ACC112 (cell line): ENCODE results near the gene HMG20A.
"Not testable (repeated sequence)": the region's sequence is repeated elsewhere in the genome, so short reads cannot be mapped to it uniquely, and the experiment has no call there.

Experiments used
- H2AFZ ChIP-seq: fragments of 200-600 bp; sonication (generic); one replicate; pipeline ENCODE4 v1.6.0; 2017; ENCODE audit warnings: antibody characterized with exemption, low read length; ENCODE audit not compliant: unreplicated experiment
- H3K27ac ChIP-seq: fragments of 200-600 bp; sonication (generic); 2 replicates; pipeline ENCODE4 v1.5.1; 2014; ENCODE audit warnings: low read depth, mild to moderate bottlenecking, antibody characterized with exemption, low read length, moderate library complexity
- H3K27me3 ChIP-seq: fragments of 200-600 bp; sonication (generic); 2 replicates; pipeline ENCODE4 v1.6.1; 2014; ENCODE audit warnings: mild to moderate bottlenecking, antibody characterized with exemption, low read length, moderate library complexity, mixed read lengths; ENCODE audit not compliant: insufficient read depth
- H3K36me3 ChIP-seq: fragments of 200-600 bp; sonication (generic); 2 replicates; pipeline ENCODE4 v1.6.1; 2016; ENCODE audit warnings: mild to moderate bottlenecking, antibody characterized with exemption, low read length, moderate library complexity, mixed read lengths; ENCODE audit not compliant: insufficient read depth
- H3K4me1 ChIP-seq: fragments of 200-600 bp; sonication (generic); one replicate; pipeline ENCODE4 v1.6.1; 2016; ENCODE audit warnings: low read length, mixed read lengths; ENCODE audit not compliant: insufficient read depth, unreplicated experiment, control insufficient read depth
- H3K4me3 ChIP-seq: fragments of 200-600 bp; sonication (generic); 2 replicates; pipeline ENCODE4 v1.5.1; 2014; ENCODE audit warnings: mild to moderate bottlenecking, low read depth, low read length
- H3K79me2 ChIP-seq: fragments of 200-600 bp; sonication (generic); one replicate; pipeline ENCODE4 v1.6.0; 2016; ENCODE audit warnings: low read length; ENCODE audit not compliant: control insufficient read depth, unreplicated experiment, insufficient read depth

Gene HMG20A

DNA sequence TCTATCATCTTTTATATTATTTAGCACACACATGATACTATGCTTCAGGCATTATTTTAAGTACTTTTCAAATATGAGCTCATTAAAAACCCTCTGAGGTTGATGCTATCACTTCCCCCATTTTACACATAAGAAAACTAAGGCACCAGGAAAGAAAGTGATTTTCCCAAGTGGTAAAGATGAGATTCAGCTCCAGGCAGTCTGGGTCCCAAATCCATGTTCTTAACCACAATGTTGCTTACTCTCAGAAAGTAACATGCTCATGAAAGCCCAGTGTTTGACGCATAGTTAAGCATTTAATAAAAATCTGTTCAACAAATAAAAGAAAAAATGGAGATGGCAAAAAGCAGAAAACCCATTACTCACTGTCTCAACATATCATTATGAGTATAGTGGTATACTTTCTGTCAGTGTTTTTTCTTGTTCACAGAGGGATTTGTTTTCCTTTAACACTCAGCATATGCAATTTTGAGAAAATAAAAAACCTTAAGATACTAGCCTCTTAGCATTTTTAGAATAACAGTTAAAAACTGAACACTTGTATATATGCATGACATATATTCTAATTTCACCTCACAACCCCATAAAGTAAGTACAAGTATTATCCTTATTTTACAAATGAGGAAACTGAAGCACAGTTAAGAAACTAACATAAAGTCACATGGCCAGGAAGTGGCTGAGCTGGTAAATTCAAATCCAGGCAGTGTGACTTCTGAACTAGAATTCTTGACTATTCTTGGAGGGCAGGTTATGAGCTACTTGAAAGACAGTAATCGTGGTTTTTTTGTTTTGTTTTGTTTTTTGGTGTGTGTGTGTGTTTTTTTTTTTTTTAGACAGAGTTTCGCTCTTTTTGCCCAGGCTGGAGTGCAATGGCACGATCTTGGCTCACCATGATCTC, 11.2 kb upstream of the HMG20A start:
- Histone ChIP-seq H3K36me3 (peaks cover 5% of the 10 kb centered on the region), H3K79me2 (peaks cover 94% of the 10 kb centered on the region), H2AFZ (no peak overlapping the region), H3K4me3 (no peak overlapping the region), H3K4me1 (peaks cover 14% of the 10 kb centered on the region), H3K27me3 (no peaks in the 10 kb centered on the region), H3K27ac (no peak overlapping the region)

- H3K4me3 ChIP-seq, H3K27ac ChIP-seq: not testable (repeated sequence)
- peaks cover 94% of the 10 kb centered on the region for H3K79me2 ChIP-seq
Observed at GRCh38 chr15:77410157-77410500, 10.6 kb upstream of the HMG20A start.

DNA sequence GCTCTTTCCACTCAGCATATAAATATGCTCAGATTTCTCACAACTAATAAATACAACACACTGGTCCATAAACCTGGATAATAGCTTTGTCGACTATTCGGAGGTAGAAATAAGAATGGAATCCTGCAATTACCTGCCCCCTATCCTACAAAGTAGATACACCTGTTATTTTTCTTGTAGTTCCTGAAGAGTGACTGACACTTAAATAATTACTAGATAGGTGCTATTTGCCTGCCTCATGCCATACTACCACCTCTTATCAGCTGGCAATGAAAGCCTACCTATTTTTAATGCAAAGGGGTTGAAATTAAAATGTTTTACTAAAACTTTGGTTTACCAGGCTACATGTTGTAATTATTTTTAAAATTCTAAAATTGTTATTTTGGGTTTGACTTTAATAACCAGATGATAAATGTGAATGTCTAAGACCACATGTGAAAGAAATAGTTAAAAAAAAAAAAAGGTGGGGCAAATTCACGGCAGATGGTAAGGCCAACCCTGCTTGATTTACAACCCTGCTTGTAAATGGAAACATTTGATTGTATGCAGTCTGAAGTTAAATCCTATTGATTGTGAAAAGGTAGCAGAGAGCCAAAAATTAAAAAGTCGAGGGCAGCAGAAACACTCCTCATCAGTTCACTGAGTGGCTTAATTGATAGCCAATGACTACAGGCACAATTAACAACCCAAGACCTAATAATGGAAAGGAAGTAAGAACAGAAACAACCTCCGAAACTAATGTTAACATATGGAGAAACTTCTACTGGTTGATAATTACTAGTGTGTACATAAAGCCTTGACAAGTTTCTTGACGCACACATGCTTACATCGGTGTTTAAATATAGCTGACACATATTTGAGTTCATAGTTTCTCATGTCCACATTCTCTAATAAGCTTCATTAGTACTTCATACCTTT, 9.7 kb upstream of the HMG20A start:
- peaks cover 20% of the 10 kb centered on the region for H3K4me1 ChIP-seq
- H3K36me3 ChIP-seq, result peaks cover 5% of the 10 kb centered on the region
- no peak overlapping the region for H3K4me3 ChIP-seq
- no peak overlapping the region for H3K27ac ChIP-seq
- peaks cover 94% of the 10 kb centered on the region for H3K79me2 ChIP-seq
- H3K27me3 ChIP-seq, result no peaks in the 10 kb centered on the region
- H2AFZ ChIP-seq, result no peak overlapping the region

More at GRCh38 chr15:77410157-77410500, 10.6 kb upstream of the HMG20A start:
- not testable (repeated sequence) for H3K36me3 ChIP-seq, H2AFZ ChIP-seq, H3K27me3 ChIP-seq
- peaks cover 14% of the 10 kb centered on the region for H3K4me1 ChIP-seq

DNA sequence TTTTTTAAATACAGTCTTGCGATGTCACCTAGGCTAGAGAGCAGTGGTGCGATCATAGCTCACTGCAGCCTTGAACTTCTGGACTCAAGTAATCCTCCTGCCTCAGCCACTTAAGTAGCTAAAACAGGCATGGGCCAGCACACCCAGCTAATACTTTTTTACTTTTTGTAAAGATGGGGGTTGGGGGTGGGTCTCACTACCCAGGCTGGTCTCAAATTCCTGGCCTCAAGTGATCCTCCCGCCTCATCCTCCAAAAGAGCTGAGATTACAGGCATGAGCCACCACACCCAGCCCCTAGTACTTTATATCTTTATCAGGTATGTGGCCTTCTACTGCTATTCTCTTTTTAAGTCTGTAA, 9.1 kb upstream of the HMG20A start:
- Histone ChIP-seq H3K27ac (no peak overlapping the region), H3K79me2 (peaks cover 94% of the 10 kb centered on the region), H3K4me3 (no peak overlapping the region), H2AFZ (no peak overlapping the region), H3K36me3 (peaks cover 5% of the 10 kb centered on the region), H3K4me1 (peaks cover 26% of the 10 kb centered on the region), H3K27me3 (no peaks in the 10 kb centered on the region)

DNA sequence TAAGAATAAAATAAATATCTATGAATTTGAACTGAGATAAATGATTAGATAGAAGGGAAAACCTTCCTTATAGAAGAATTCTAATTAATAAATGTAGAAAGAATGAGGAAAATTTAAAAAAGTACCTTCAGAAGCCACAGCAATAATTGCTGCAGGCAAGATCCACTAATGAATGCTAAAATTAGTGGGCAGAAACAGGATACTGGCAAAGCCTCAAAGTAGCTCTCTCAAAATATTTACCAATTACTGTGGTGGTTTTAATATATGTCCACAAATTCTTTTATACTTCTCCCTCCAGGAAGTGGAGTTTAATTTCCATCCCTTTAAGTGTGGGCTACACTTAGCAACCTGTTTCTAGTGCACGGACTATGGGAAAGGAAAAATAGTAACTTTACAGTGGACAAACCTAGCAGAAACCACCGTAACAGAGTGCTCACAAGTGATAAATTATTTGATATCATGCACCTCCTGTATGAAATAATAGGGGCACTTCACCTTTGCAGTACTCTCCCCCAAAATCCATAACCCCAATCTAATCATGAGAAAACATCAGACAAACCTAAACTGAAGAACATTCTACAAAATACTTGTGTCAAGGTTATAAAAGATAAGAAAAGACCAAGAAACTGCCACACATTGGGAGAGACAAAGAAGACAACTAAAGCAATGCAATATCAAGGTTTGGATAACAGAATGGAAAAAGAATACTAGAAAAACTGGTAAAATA, 7.6 kb upstream of the HMG20A start:
- Histone ChIP-seq H3K4me3 (no peak overlapping the region), H3K27me3 (no peaks in the 10 kb centered on the region), H3K36me3 (no peaks in the 10 kb centered on the region), H3K79me2 (peaks cover 95% of the 10 kb centered on the region), H3K4me1 (peaks cover 39% of the 10 kb centered on the region), H2AFZ (no peak overlapping the region), H3K27ac (no peak overlapping the region)

GRCh38 chr15:77413699-77414349, 6.9 kb upstream of the HMG20A start:
- no peaks in the 10 kb centered on the region for H3K36me3 ChIP-seq
- no peak overlapping the region for H3K27ac ChIP-seq
- H3K4me3 ChIP-seq, result no peak overlapping the region
- H3K27me3 ChIP-seq, result no peaks in the 10 kb centered on the region
- H3K79me2 ChIP-seq, result peaks cover 95% of the 10 kb centered on the region
- no peak overlapping the region for H2AFZ ChIP-seq
- H3K4me1 ChIP-seq, result peaks cover 40% of the 10 kb centered on the region

DNA sequence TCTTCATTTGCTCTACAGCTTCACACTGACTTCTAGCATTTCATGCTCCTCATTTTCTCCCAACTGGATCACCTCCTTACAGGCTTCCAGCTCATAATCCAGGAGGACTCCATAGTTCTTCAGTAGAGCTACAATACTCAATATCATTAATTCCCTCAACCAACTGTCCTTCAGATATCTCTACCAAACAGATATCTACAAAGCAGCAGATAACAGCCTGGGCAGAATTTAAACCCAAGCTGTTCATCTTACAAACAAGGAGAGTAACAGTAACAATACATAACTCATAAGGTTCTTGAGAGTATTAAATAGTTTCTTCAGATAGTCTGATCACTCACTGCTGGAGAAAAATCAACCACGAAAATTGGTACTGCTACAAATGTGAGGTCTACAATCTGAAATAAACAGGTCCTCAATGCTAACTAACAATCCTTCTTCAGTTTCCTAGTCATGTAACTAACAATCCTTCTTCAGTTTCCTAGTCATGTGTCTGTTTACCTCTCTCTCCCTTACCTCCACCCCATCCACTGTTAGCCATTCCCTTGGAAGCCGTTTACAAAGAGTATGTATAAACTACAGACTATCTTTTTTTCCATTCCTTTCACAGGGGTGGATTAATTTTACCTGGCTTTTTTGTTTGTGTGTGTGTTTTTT, 5.8 kb upstream of the HMG20A start:
- no peaks in the 10 kb centered on the region for H3K36me3 ChIP-seq
- no peak overlapping the region for H3K27ac ChIP-seq
- no peak overlapping the region for H3K4me3 ChIP-seq
- H2AFZ ChIP-seq, result no peak overlapping the region
- peaks cover 32% of the 10 kb centered on the region for H3K4me1 ChIP-seq
- H3K27me3 ChIP-seq, result no peaks in the 10 kb centered on the region
- H3K79me2 ChIP-seq, result peaks cover 92% of the 10 kb centered on the region

DNA sequence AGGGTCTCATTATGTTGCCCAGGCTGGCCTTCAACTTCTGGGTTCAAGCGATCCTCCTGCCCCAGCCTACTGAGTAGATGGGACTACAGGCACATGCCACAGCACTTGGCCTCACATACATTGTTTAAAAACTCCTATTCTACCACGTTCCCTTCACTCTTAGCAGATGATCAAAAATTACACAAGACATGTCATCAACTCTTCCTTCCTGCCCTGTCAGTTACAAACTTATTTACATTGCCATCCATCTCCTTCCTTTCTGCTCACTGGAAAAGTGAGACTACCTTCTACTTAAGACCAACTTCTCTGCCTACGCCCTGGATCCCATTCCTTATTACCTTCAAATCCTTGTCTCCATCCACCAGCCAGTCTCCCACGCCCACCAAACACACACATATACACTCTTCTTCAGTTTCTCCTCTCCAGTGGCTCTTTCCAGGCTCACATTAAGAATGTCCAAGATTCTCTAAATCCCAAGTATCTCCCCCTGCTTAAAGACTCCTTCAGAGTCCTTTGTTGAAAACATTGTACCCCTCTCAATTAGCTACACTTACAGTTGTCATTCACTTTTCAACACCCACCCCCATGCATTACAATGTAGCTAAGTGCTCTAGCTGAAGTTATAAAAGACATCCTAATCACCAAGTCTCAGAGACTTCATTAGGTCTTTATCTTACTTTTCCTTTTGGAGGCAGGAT, 5.1 kb upstream of the HMG20A start:
- Histone ChIP-seq H3K36me3 (no peaks in the 10 kb centered on the region), H3K27me3 (no peaks in the 10 kb centered on the region), H3K4me1 (peaks cover 26% of the 10 kb centered on the region), H3K27ac (no peak overlapping the region), H3K4me3 (no peak overlapping the region), H3K79me2 (peaks cover 85% of the 10 kb centered on the region), H2AFZ (no peak overlapping the region)

GRCh38 chr15:77416148-77416455, 4.6 kb upstream of the HMG20A start:
- H3K27ac ChIP-seq, result 0 out of 2 replicates have a peak overlapping the region, but pooled peaks have one; percentile 16
- no peak overlapping the region for H2AFZ ChIP-seq
- H3K4me3 ChIP-seq, result peak overlapping the region; percentile 26; the same call in 1 of the 2 replicates
- peaks cover 84% of the 10 kb centered on the region for H3K79me2 ChIP-seq
- peaks cover 26% of the 10 kb centered on the region for H3K4me1 ChIP-seq
- no peaks in the 10 kb centered on the region for H3K36me3 ChIP-seq
- no peaks in the 10 kb centered on the region for H3K27me3 ChIP-seq
